ENCODE measurements around the gene GALNT10. TPM values are rescaled to one million over a fixed set of nuclear protein-coding genes. Genes with fewer than 3 reads are reported as not detected.
"Not testable (repeated sequence)": the region's sequence is repeated elsewhere in the genome, so short reads cannot be mapped to it uniquely, and the experiment has no call there.

Gene GALNT10
- total RNA-seq: 10 to 100 TPM; 16.8 to 19.8 TPM

DNA sequence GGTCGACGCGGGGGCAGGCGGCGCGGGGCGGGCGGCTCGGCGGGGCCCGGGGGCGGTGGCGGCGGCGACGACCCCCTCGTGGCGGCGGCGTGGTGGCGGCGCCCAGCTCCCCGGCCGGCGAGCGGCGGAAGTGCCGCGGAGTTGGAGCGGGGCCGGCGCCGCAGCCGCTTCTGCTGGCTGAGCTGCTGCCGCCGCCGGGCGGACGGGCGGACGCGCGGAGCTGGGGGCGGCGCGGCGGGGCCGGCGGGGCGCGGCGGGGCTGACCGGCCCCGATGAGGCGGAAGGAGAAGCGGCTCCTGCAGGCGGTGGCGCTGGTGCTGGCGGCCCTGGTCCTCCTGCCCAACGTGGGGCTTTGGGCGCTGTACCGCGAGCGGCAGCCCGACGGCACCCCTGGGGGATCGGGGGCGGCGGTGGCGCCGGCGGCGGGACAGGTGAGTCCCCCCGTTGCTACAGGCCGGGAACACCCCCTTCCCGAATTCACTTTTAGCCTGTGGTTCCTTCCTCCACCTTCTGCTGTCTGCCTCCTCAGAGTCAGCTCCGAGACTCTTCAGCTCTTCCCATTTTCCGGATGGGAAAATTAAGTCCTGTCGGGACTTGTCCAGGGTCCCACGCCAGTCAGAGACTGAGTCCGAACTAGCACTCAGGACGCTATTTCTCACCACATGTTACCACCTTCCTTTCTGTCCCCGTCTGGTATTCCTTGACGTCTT lies at the start of gene GALNT10:
Gene GALNT10 (plus strand): TSS at position 139 of the 710 bp plus-strand sequence. CDS start 134 bp downstream, at position 273.
- peaks cover 8% of the 10 kb centered on the region for H3K36me3 Mint-ChIP-seq
- H3K9me3 Mint-ChIP-seq: no peaks in the 10 kb centered on the region
- H3K4me3 Mint-ChIP-seq: peak within 1 kb of the TSS; percentile 92
- peak; percentile 81 for DNase-seq
- peaks cover 24% of the 10 kb centered on the region for H3K4me1 Mint-ChIP-seq
- peaks cover 6% of the 10 kb centered on the region for H3K27me3 Mint-ChIP-seq
- peak within 1 kb of the TSS; percentile 84 for H3K27ac Mint-ChIP-seq

DNA sequence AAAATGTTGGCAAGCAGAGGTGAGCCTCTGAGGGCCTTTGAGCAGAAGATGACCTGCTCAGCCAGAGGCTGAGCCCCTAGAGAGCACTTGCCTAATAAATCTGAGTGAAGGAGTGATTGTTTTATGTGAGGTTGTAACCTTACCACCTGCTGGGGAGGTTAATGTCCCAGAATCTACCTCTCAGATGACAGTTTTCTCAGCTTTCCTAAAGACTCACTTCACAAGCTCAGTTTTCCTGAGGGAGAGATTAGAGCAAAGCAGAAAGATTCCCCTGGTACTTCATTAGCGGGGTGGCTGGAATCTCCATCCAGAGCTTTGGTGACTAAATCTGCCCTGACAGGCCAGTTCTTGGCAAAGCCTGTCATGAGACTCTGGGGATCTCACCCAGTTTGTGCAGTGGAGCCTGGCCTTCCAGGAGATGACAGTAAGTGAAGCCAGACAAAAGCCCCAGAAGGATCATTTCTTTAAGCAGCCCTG lies 48.8 kb upstream of the GALNT10 start:
- Mint-ChIP-seq H3K36me3 (no peaks in the 10 kb centered on the region), H3K27me3 (no peaks in the 10 kb centered on the region), H3K4me1 (no peaks in the 10 kb centered on the region), H3K9me3 (no peaks in the 10 kb centered on the region), H3K4me3 (no peak overlapping the region), H3K27ac (no peak overlapping the region)
- no peak for DNase-seq

DNA sequence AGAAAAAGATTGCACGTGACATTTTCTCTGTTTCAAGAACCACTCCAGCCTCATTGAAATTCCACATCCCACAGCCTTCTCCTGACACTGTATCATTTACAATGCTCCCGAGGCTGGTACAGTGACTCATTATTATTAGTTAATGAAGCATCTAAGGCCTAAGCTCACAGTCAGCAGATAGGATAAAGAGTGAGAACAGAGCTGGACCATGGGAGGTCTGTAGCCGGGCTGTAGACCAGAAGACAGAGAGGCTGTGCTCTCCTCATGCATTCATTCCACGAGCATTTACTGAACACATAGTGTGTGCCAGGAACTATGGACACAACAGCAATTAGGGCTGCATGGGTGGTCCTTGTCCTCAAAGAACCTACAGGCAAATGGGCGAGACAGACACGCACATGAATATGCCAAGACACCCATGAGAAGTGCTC lies 47.3 kb upstream of the GALNT10 start:
- H3K27me3 Mint-ChIP-seq: no peaks in the 10 kb centered on the region
- no peak overlapping the region for H3K27ac Mint-ChIP-seq
- no peak overlapping the region for H3K4me3 Mint-ChIP-seq
- no peaks in the 10 kb centered on the region for H3K4me1 Mint-ChIP-seq
- H3K9me3 Mint-ChIP-seq: no peaks in the 10 kb centered on the region
- DNase-seq: no peak
- H3K36me3 Mint-ChIP-seq: no peaks in the 10 kb centered on the region

GRCh38 chr5:154145268-154145667 lies 45.3 kb upstream of the GALNT10 start:
- no peaks in the 10 kb centered on the region for H3K4me1 Mint-ChIP-seq
- H3K4me3 Mint-ChIP-seq: no peak overlapping the region
- H3K36me3 Mint-ChIP-seq: no peaks in the 10 kb centered on the region
- H3K27me3 Mint-ChIP-seq: no peaks in the 10 kb centered on the region
- DNase-seq: no peak
- no peaks in the 10 kb centered on the region for H3K9me3 Mint-ChIP-seq
- no peak overlapping the region for H3K27ac Mint-ChIP-seq

DNA sequence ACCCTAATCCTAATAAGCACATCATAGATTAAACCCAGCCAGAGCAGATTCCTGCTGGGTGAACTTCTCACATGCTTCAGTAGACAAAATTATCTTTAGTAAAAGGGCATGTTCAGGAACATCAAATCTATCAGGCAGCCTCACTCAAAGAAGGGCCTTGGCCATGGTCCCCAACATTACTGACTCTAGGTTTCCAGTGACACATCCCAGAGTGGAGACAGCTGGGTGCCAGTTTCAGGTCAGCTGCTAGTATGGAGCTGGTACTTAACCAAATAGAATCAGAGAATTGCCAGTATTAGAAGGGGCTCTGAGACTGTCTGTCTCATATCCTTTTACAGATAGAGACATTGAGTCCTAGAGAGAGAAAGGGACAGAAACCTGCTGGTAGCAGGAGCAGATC lies 44.1 kb upstream of the GALNT10 start:
- no peak overlapping the region for H3K4me3 Mint-ChIP-seq
- no peaks in the 10 kb centered on the region for H3K4me1 Mint-ChIP-seq
- no peak overlapping the region for H3K27ac Mint-ChIP-seq
- no peaks in the 10 kb centered on the region for H3K9me3 Mint-ChIP-seq
- no peaks in the 10 kb centered on the region for H3K36me3 Mint-ChIP-seq
- no peak for DNase-seq
- H3K27me3 Mint-ChIP-seq: no peaks in the 10 kb centered on the region

DNA sequence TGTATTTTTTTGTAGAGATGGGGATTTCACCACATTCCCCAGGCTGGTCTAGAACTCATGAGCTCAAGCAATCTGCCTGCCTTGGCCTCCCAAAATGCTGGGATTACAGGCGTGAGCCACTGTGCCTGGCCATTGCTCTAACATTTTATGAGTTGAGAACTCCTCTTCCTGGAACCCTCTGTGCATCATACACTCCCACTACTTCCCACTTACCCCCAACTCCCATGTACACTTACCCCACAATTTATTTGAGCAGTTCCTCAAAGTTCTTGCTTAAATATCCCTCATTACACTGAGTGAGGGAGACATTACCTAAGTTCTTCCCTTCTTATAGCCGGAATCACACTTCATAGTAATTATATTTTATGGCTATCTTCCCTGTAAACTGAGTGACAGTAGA lies 42.9 kb upstream of the GALNT10 start:
- H3K36me3 Mint-ChIP-seq: no peaks in the 10 kb centered on the region
- DNase-seq: no peak
- H3K27me3 Mint-ChIP-seq: peaks cover 8% of the 10 kb centered on the region
- no peak overlapping the region for H3K4me3 Mint-ChIP-seq
- H3K27ac Mint-ChIP-seq: no peak overlapping the region
- H3K9me3 Mint-ChIP-seq: no peaks in the 10 kb centered on the region
- H3K4me1 Mint-ChIP-seq: no peaks in the 10 kb centered on the region

DNA sequence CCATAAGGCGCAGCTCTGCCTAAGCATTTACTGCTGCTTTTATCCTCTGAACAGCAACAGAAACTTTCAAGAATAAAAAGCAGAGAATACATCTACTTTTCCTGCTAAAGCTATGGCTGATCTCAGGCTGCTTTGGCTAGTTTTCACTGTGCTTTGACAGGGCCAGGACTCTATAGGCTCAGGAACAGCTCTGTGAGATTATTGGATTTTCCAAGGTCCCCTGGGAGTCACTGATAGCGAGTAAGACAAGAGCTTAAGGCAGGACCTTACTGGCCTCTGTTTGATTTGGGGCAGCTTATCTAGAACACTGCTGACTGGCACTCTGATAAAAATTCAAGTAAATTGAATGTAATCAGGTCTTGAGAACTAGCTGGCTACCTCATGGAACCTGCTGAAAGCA lies 40.1 kb upstream of the GALNT10 start:
- peaks cover 22% of the 10 kb centered on the region for H3K27me3 Mint-ChIP-seq
- H3K36me3 Mint-ChIP-seq, DNase-seq, H3K4me1 Mint-ChIP-seq, H3K9me3 Mint-ChIP-seq, H3K4me3 Mint-ChIP-seq, H3K27ac Mint-ChIP-seq: not testable (repeated sequence)

DNA sequence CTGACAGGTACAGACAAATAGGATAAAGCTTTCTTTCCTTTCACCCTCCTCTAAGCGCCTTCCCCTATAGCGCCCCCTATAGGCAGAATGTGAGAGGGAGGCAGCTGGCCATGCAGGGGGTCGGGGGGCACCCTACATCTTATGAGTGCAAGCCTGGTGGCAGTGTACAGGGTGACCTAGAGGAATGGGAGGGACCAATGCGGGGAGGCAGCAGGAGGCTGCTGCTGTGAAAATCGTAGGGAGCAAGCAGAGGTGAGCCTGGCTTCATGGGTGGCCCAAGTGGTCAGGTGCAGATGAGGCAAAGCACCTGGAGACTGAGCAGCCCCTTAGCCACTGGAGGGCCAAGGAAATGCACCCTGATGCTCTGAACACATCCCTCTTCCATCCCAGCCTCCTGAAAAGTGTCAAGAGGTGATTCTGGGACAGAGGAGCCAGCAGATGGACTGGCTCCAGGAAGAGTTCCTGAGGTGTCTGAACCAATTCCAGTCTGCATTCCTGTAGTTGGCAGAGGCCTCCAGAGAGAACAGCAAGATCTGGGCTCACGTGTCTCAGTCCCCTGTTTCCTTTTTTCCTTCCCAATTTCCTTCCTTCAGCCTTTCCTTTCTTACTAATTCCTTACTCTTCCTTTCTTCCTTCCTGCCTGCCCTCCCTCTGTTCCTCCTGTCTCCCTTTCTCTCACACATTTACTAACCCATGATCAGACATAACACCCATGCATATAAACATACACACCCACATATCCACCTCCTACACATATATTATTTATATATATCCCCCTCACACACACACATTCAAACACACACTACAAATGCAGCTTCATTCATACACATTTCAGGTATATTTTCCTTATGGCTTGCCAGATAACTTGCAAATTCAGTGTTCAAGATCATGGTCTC lies 32.8 kb upstream of the GALNT10 start:
- no peaks in the 10 kb centered on the region for H3K9me3 Mint-ChIP-seq
- no peak overlapping the region for H3K27ac Mint-ChIP-seq
- H3K4me1 Mint-ChIP-seq: no peaks in the 10 kb centered on the region
- no peaks in the 10 kb centered on the region for H3K36me3 Mint-ChIP-seq
- peak; percentile 16 for DNase-seq
- H3K4me3 Mint-ChIP-seq: no peak overlapping the region
- H3K27me3 Mint-ChIP-seq: peaks cover 30% of the 10 kb centered on the region

- Mint-ChIP-seq H3K36me3 (no peaks in the 10 kb centered on the region), H3K4me3 (no peak overlapping the region), H3K4me1 (no peaks in the 10 kb centered on the region), H3K27ac (no peak overlapping the region), H3K9me3 (no peaks in the 10 kb centered on the region), H3K27me3 (peaks cover 28% of the 10 kb centered on the region)
- DNase-seq: no peak
Measured at GRCh38 chr5:154158379-154158737, 32.2 kb upstream of the GALNT10 start.

DNA sequence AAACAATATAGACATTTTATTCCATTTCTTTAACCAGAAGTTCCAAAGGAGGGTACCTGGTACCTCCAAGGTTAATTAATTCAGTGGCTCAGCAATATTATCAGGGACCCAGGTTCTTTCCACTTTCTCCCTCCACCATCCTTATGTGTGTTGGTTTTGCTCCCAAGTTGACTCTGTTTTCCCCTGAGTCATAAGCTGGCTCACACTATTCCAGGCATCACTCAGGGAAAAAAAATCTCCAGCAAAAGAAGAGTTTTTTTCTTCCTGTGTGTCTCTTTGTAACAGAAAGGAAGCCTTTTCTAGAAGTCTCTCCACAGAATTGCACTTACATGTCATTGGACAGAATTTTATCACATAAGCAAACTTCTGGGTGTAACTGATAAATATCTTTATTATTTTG lies 31.2 kb upstream of the GALNT10 start:
- no peak for DNase-seq
- Mint-ChIP-seq H3K27me3 (peaks cover 31% of the 10 kb centered on the region), H3K36me3 (no peaks in the 10 kb centered on the region)

DNA sequence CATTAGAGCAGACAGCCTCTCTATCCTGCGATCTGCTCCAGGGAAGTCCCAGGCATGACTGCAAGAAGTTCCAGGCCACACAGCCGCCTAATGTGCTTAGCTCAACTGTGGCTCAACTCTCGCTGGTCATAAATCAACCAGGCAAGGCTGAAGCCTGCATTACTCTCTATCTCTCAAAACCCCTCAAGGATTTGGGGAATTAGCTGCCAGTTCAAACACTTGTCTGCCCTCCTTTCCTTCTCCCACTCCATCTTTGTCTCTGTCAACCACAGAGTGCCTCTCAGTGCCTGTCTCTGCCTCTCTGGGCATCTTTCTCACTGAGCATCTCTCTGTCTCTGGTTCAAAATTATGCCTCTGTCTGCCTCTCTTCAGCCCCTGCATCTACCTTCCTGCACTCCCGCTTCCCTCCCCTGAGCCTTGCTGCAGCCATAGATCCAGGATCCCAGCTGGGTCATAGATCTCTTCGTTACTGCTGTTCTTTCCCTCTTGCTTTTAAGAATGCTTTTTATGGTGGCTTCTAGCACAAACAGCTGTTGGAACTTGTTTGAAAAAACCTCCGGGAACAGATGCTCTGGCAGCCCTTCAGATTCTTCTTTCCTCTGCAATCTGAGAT lies 27.9 kb upstream of the GALNT10 start:
- no peaks in the 10 kb centered on the region for H3K4me1 Mint-ChIP-seq
- H3K4me3 Mint-ChIP-seq: no peak overlapping the region
- no peak overlapping the region for H3K27ac Mint-ChIP-seq
- H3K36me3 Mint-ChIP-seq: no peaks in the 10 kb centered on the region
- H3K27me3 Mint-ChIP-seq: peaks cover 46% of the 10 kb centered on the region
- no peaks in the 10 kb centered on the region for H3K9me3 Mint-ChIP-seq
- no peak for DNase-seq

More for the DNA sequence above, 31.2 kb upstream of the GALNT10 start:
- H3K27ac Mint-ChIP-seq: no peak overlapping the region
- H3K9me3 Mint-ChIP-seq: no peaks in the 10 kb centered on the region
- H3K4me1 Mint-ChIP-seq: no peaks in the 10 kb centered on the region
- no peak overlapping the region for H3K4me3 Mint-ChIP-seq

GRCh38 chr5:154163327-154164248 lies 26.9 kb upstream of the GALNT10 start:
- H3K9me3 Mint-ChIP-seq: no peaks in the 10 kb centered on the region
- H3K27me3 Mint-ChIP-seq: peaks cover 40% of the 10 kb centered on the region
- H3K4me3 Mint-ChIP-seq: no peak overlapping the region
- no peaks in the 10 kb centered on the region for H3K4me1 Mint-ChIP-seq
- DNase-seq: no peak
- no peak overlapping the region for H3K27ac Mint-ChIP-seq
- no peaks in the 10 kb centered on the region for H3K36me3 Mint-ChIP-seq

DNA sequence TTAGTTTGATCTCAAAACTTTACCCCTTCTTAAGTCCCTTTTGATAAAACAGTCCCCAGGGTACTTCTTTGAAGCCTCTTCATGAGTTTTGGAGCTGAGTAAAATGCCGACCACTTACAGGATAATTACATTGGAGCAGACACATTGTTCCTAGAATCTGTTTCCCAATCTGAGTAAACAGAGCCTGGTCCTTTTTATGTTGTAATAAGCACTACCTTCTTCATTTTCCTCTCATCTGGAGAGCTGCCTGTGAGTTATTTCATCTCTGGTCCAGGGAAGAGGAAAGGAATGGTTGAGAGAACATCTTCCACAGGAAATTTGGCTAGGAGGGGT lies 26.3 kb upstream of the GALNT10 start:
- peaks cover 40% of the 10 kb centered on the region for H3K27me3 Mint-ChIP-seq
- no peak overlapping the region for H3K27ac Mint-ChIP-seq
- H3K36me3 Mint-ChIP-seq: no peaks in the 10 kb centered on the region
- no peak overlapping the region for H3K4me3 Mint-ChIP-seq
- H3K4me1 Mint-ChIP-seq: no peaks in the 10 kb centered on the region
- H3K9me3 Mint-ChIP-seq: no peaks in the 10 kb centered on the region
- no peak for DNase-seq

DNA sequence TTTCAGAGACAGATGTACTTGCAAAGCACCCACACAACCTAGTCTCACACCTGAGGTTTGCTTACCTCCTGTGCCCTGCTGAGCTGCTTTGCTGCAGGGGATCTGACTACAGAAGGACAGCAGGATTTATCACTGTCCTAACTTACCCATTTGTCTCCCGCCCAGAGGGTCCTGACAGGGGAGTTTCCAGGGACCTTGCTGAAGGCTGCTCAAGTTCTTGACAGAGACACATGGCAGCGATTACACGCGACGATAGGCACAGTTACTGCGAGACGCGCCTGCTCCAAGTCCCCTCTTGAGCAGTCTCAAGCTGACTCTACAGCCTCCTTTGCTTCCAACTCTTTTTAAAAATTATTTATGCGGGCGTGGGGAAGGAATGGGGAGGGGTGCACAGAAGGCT lies 24.6 kb upstream of the GALNT10 start:
- H3K4me3 Mint-ChIP-seq: no peak overlapping the region

More for the DNA sequence above, 24.6 kb upstream of the GALNT10 start:
- Mint-ChIP-seq H3K36me3 (no peaks in the 10 kb centered on the region), H3K27me3 (peaks cover 40% of the 10 kb centered on the region), H3K4me1 (no peaks in the 10 kb centered on the region), H3K9me3 (peaks cover 2% of the 10 kb centered on the region), H3K27ac (no peak overlapping the region)
- DNase-seq: no peak

Data from activated naive CD8-positive, alpha-beta T cell treated with anti-CD3 and anti-CD28 coated beads for 36 hours (primary cell).